ENCODE measurements around the gene SYAP1. TPM values are rescaled to one million over a fixed set of nuclear protein-coding genes. Genes with fewer than 3 reads are reported as not detected.

Gene SYAP1
- total RNA-seq, 1 donor from 2014 or later = 12.0 TPM

- peak within 1 kb of the TSS; percentile 80 to 83 (median 81) for H3K4me3 ChIP-seq (ENCODE audit: low read length in 3 of 3)
- no peaks in the 10 kb centered on the region for H3K27me3 ChIP-seq (ENCODE audit: control insufficient read depth in 3 of 3, insufficient read depth in 3 of 3, low read length in 3 of 3)
- H3K9me3 ChIP-seq (ENCODE audit: control insufficient read depth in 3 of 3, low read length in 3 of 3) = no peaks in the 10 kb centered on the region
- H3K27ac ChIP-seq (ENCODE audit: low read depth, low read length) = peak within 1 kb of the TSS; percentile 92
- H3K36me3 ChIP-seq (ENCODE audit: control insufficient read depth in 3 of 3, insufficient read depth in 3 of 3, low read length in 3 of 3) = peaks cover 2 to 7% (median 2%) of the 10 kb centered on the region in 3 donors
- peak within 1 kb of the TSS; percentile 69 to 89 (median 83) for H3K9ac ChIP-seq (ENCODE audit: low read depth in 1 of 3, low read length in 3 of 3)
- peaks cover 2 to 5% (median 5%) of the 10 kb centered on the region in 3 donors for H3K4me1 ChIP-seq (ENCODE audit: control insufficient read depth in 3 of 3, insufficient read depth in 3 of 3, low read length in 3 of 3)
Measured at GRCh38 chrX:16786139-16786790, 66.9 kb downstream of the SYAP1 start, which contains the start of gene TXLNG. Gene TXLNG, plus strand, starts transcription at chrX:16786466. Its CDS starts 22 bp downstream, at chrX:16786488.

DNA sequence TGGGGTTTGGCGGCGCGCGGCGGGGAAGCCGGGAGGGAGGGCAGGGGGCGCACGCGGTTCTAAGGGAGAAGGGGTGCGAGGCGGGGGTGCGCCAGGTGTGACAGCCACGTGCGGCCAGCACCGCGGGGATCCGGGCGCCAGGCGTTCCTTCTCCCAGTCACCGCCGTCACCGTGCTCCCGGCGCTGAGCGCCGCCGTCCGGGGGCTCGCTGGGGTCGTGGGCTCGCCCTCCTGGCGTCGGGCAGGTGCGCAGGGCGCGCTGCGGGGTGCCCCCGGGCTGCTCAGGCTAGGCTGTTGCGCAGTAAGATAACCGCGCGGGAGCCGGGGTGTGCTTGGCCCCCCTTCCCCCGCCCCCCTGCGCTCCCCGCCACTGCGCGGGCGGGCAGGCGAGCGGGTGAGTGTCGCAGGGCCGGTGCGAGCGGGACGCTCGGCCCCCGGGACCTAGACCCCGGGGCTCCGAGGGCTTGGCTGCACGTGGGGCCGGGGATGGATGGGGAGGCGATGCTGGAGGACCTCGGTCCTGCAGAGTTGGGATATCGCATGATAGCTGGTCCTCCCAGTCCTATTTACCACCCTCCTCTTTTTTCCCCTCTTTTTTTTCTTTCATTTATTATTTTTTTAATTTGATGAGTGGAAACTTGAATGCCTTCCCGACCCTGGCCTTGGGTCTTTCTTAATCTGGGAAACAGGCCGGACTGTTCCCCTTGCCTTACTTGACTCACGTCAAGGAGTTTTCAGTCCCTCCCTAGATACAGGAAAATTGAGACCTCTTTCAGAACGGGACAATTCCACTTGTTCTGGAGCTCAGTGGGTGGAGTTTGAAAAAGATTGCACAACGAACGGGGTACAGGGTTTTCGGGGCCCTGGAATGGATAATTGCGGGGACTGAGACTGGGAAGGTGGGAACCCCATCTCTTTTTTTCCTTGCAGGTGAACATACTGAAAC, 67.7 kb downstream of the SYAP1 start:
- Histone ChIP-seq H3K4me3 (ENCODE audit: low read length in 3 of 3) (peak overlapping the region; percentile 65 to 81 (median 80)), H3K9ac (ENCODE audit: low read depth in 1 of 3, low read length in 3 of 3) (peak overlapping the region; percentile 20 to 89 (median 83)), H3K4me1 (ENCODE audit: control insufficient read depth in 3 of 3, insufficient read depth in 3 of 3, low read length in 3 of 3) (peaks cover 2 to 5% (median 5%) of the 10 kb centered on the region in 3 donors), H3K27me3 (ENCODE audit: control insufficient read depth in 3 of 3, insufficient read depth in 3 of 3, low read length in 3 of 3) (no peaks in the 10 kb centered on the region), H3K36me3 (ENCODE audit: control insufficient read depth in 3 of 3, insufficient read depth in 3 of 3, low read length in 3 of 3) (peaks cover 2 to 7% (median 2%) of the 10 kb centered on the region in 3 donors), H3K9me3 (ENCODE audit: control insufficient read depth in 3 of 3, low read length in 3 of 3) (no peaks in the 10 kb centered on the region), H3K27ac (ENCODE audit: low read depth, low read length) (peak overlapping the region; percentile 92)

DNA sequence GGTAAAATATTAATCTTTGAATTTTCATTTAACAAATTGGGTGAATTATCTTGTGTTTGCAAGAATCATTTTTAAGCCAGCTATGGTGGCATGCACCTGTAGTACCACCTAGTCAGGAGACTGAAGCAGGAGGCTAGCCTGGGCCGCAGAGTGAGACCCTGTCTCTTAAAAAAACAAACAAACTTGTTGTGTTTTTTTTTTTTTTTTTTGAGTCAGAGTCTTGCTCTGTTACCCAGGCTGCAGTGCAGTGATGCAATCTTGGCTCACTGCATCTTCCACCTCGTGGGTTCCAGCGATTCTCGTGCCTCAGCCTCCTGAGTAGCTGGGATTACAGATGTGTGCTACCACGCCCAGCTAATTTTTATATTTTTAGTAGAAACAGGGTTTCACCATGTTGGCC, 69.1 kb downstream of the SYAP1 start:
- Histone ChIP-seq H3K27me3 (ENCODE audit: control insufficient read depth in 3 of 3, insufficient read depth in 3 of 3, low read length in 3 of 3) (no peaks in the 10 kb centered on the region), H3K9me3 (ENCODE audit: control insufficient read depth in 3 of 3, low read length in 3 of 3) (no peaks in the 10 kb centered on the region), H3K9ac (ENCODE audit: low read depth in 1 of 3, low read length in 3 of 3) (no peak overlapping the region), H3K4me3 (ENCODE audit: low read length in 3 of 3) (no peak overlapping the region), H3K27ac (ENCODE audit: low read depth, low read length) (no peak overlapping the region), H3K4me1 (ENCODE audit: control insufficient read depth in 3 of 3, insufficient read depth in 3 of 3, low read length in 3 of 3) (peaks cover 2 to 5% (median 5%) of the 10 kb centered on the region in 3 donors), H3K36me3 (ENCODE audit: control insufficient read depth in 3 of 3, insufficient read depth in 3 of 3, low read length in 3 of 3) (peaks cover 2 to 7% (median 2%) of the 10 kb centered on the region in 3 donors)

DNA sequence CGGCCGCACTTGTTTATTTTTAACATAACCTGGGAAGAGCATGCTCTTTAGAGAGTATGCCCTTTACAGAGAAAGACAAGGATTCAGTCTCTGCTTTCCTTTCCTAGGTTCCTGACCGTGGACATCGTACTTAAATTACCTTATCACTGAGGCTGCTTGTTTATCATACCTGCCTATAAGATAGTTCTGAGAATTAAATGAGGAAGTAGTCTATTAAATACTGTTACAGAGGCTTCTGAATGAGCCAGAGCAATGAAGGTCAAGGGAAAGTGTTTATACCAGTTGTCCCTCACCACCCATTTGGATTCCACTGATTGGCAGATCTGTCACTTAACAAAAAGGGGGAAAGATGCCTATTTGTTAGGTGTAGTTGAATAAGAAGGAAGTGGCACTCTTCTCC, 76.9 kb downstream of the SYAP1 start:
- Histone ChIP-seq H3K9me3 (ENCODE audit: control insufficient read depth in 3 of 3, low read length in 3 of 3) (no peaks in the 10 kb centered on the region), H3K27ac (ENCODE audit: low read depth, low read length) (no peak overlapping the region), H3K4me1 (ENCODE audit: control insufficient read depth in 3 of 3, insufficient read depth in 3 of 3, low read length in 3 of 3) (no peaks in the 10 kb centered on the region), H3K4me3 (ENCODE audit: low read length in 3 of 3) (no peak overlapping the region), H3K9ac (ENCODE audit: low read depth in 1 of 3, low read length in 3 of 3) (no peak overlapping the region), H3K36me3 (ENCODE audit: control insufficient read depth in 3 of 3, insufficient read depth in 3 of 3, low read length in 3 of 3) (peaks cover 0 to 12% (median 0%) of the 10 kb centered on the region in 3 donors), H3K27me3 (ENCODE audit: control insufficient read depth in 3 of 3, insufficient read depth in 3 of 3, low read length in 3 of 3) (no peaks in the 10 kb centered on the region)

DNA sequence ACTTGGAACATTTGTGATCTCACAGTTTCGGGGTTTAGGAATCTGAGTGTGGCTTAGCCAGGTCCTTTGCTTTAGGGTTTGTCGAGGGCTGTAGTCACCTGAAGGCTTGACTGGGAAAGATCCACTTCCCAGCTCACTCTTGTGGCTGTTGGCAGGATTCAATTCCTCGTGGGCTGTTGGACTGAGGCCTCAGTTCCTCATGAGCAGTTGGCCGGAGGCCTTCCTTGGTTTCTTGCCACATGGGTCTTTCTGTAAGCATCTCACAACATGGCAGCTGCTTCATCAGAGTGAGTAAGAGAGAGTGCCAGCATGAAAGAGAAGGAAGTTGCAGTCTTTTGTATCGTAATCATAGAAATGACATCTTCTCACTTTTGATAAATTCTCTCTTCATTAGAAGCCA, 77.9 kb downstream of the SYAP1 start:
- peaks cover 0 to 12% (median 0%) of the 10 kb centered on the region in 3 donors for H3K36me3 ChIP-seq (ENCODE audit: control insufficient read depth in 3 of 3, insufficient read depth in 3 of 3, low read length in 3 of 3)
- H3K4me3 ChIP-seq (ENCODE audit: low read length in 3 of 3) = no peak overlapping the region
- H3K27me3 ChIP-seq (ENCODE audit: control insufficient read depth in 3 of 3, insufficient read depth in 3 of 3, low read length in 3 of 3) = no peaks in the 10 kb centered on the region
- H3K27ac ChIP-seq (ENCODE audit: low read depth, low read length) = no peak overlapping the region
- H3K4me1 ChIP-seq (ENCODE audit: control insufficient read depth in 3 of 3, insufficient read depth in 3 of 3, low read length in 3 of 3) = no peaks in the 10 kb centered on the region
- H3K9ac ChIP-seq (ENCODE audit: low read depth in 1 of 3, low read length in 3 of 3) = no peak overlapping the region
- no peaks in the 10 kb centered on the region for H3K9me3 ChIP-seq (ENCODE audit: control insufficient read depth in 3 of 3, low read length in 3 of 3)

- peaks cover 0 to 12% (median 0%) of the 10 kb centered on the region in 3 donors for H3K36me3 ChIP-seq (ENCODE audit: control insufficient read depth in 3 of 3, insufficient read depth in 3 of 3, low read length in 3 of 3)
- no peaks in the 10 kb centered on the region for H3K9me3 ChIP-seq (ENCODE audit: control insufficient read depth in 3 of 3, low read length in 3 of 3)
- H3K9ac ChIP-seq (ENCODE audit: low read depth in 1 of 3, low read length in 3 of 3) = no peak overlapping the region
- H3K4me1 ChIP-seq (ENCODE audit: control insufficient read depth in 3 of 3, insufficient read depth in 3 of 3, low read length in 3 of 3) = no peaks in the 10 kb centered on the region
- H3K27ac ChIP-seq (ENCODE audit: low read depth, low read length) = no peak overlapping the region
- H3K27me3 ChIP-seq (ENCODE audit: control insufficient read depth in 3 of 3, insufficient read depth in 3 of 3, low read length in 3 of 3) = no peaks in the 10 kb centered on the region
- no peak overlapping the region for H3K4me3 ChIP-seq (ENCODE audit: low read length in 3 of 3)
Measured at GRCh38 chrX:16797841-16798240, 78.4 kb downstream of the SYAP1 start.

DNA sequence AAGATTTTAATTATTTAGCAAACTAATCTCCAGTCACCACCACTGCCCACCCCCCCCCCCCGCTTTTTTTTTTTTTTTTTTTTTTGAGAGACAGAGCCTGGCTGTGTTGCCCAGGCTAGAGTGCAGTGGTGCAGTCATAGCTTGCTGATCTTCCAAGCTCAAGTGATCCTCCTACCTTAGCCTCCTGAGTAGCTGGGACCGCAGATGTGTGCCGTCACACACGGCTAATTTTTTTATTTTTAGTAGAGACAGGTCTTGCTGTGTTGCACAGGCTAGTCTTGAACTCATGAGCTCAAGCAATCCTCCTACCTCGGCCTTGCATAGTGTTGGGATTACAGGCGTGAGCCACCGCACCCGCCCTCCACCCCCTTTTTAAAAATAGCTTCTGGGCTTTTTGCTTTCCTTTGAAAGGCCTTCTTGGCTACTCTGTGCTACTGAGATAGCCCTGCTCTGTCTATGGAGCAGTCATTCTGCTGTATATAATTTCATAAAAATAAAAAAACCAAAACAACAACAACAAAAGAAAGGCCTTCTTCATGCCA, 85.6 kb downstream of the SYAP1 start:
- Histone ChIP-seq H3K36me3 (ENCODE audit: control insufficient read depth in 3 of 3, insufficient read depth in 3 of 3, low read length in 3 of 3) (no peaks in the 10 kb centered on the region), H3K4me1 (ENCODE audit: control insufficient read depth in 3 of 3, insufficient read depth in 3 of 3, low read length in 3 of 3) (peaks cover 0 to 11% (median 4%) of the 10 kb centered on the region in 3 donors), H3K4me3 (ENCODE audit: low read length in 3 of 3) (no peak overlapping the region), H3K27me3 (ENCODE audit: control insufficient read depth in 3 of 3, insufficient read depth in 3 of 3, low read length in 3 of 3) (no peaks in the 10 kb centered on the region), H3K27ac (ENCODE audit: low read depth, low read length) (no peak overlapping the region), H3K9me3 (ENCODE audit: control insufficient read depth in 3 of 3, low read length in 3 of 3) (no peaks in the 10 kb centered on the region), H3K9ac (ENCODE audit: low read depth in 1 of 3, low read length in 3 of 3) (no peak overlapping the region)

DNA sequence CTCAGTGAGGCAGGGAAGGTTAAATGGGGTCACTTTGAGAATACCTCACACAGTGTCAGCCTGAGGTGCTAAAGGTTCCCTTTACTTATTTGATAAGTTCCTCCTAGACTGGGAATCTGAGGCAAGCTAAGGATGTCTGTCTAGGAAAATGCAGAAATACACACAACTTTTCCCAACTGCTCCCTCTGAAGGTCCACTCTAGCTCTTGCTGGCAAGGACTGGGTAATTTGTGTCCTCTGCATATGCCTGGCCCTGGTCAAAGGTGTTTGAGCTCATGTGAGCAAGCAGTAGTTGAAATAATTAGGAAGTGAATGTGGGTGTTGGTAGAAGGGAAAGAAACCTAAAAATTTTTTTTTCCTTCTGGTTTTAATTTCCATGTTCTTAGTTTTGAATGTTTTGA, 88.1 kb downstream of the SYAP1 start:
- Histone ChIP-seq H3K36me3 (ENCODE audit: control insufficient read depth in 3 of 3, insufficient read depth in 3 of 3, low read length in 3 of 3) (no peaks in the 10 kb centered on the region), H3K27me3 (ENCODE audit: control insufficient read depth in 3 of 3, insufficient read depth in 3 of 3, low read length in 3 of 3) (no peaks in the 10 kb centered on the region), H3K27ac (ENCODE audit: low read depth, low read length) (no peak overlapping the region), H3K4me3 (ENCODE audit: low read length in 3 of 3) (peak overlapping the region in 1 of 3 donors; percentile 64), H3K9ac (ENCODE audit: low read depth in 1 of 3, low read length in 3 of 3) (no peak overlapping the region), H3K4me1 (ENCODE audit: control insufficient read depth in 3 of 3, insufficient read depth in 3 of 3, low read length in 3 of 3) (peaks cover 0 to 11% (median 4%) of the 10 kb centered on the region in 3 donors), H3K9me3 (ENCODE audit: control insufficient read depth in 3 of 3, low read length in 3 of 3) (no peaks in the 10 kb centered on the region)

DNA sequence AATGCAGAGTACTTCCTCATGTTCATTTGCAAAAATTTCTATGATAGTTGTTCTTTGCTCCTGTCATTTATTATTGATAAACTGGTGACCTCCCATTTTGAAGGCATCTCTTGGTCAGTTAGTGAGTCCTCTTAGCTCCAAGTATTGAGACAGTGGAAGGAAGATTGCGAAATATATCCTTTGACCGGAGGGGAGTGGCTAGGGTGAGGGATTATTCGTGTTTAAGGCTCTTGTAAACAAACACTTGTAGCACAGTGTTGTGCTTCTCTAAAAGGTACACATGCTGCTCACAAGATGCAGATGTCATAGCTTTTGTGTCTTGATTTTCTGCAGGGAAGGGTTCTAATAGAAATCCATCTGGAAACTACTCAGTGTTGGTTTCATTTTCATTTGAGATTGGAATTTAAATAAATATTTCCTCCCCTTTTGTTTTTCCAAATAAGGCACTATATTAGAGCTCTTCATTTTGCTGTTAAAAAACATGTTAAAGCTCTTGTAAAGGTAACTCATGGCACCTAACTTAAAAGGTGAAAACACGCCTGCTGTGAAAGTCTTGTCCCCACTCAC, 88.6 kb downstream of the SYAP1 start:
- H3K9me3 ChIP-seq (ENCODE audit: control insufficient read depth in 3 of 3, low read length in 3 of 3) = no peaks in the 10 kb centered on the region
- peak overlapping the region; percentile 18 for H3K27ac ChIP-seq (ENCODE audit: low read depth, low read length)
- H3K27me3 ChIP-seq (ENCODE audit: control insufficient read depth in 3 of 3, insufficient read depth in 3 of 3, low read length in 3 of 3) = no peaks in the 10 kb centered on the region
- peak overlapping the region; percentile 36 to 64 (median 55) for H3K4me3 ChIP-seq (ENCODE audit: low read length in 3 of 3)
- H3K36me3 ChIP-seq (ENCODE audit: control insufficient read depth in 3 of 3, insufficient read depth in 3 of 3, low read length in 3 of 3) = no peaks in the 10 kb centered on the region
- H3K4me1 ChIP-seq (ENCODE audit: control insufficient read depth in 3 of 3, insufficient read depth in 3 of 3, low read length in 3 of 3) = peaks cover 0 to 11% (median 4%) of the 10 kb centered on the region in 3 donors
- peak overlapping the region in 1 of 3 donors; percentile 33 for H3K9ac ChIP-seq (ENCODE audit: low read depth in 1 of 3, low read length in 3 of 3)

Data from skeletal muscle tissue (tissue), 4 donors.